H1 (cell line): ENCODE data around the gene PLCB1. TPM values are rescaled to one million over a fixed set of nuclear protein-coding genes. Genes with fewer than 3 reads are reported as not detected.

Experiments
- CHD7 ChIP-seq: fragments of 300-600 bp; sonication (generic); IDR thresholded peaks from 2 replicates; pipeline ENCODE4 v1.7.1; 2012; ENCODE audit warnings: low read length, moderate library complexity, mild to moderate bottlenecking, inconsistent platforms; ENCODE audit not compliant: insufficient replicate concordance
- E2F6 ChIP-seq: IDR thresholded peaks from 2 replicates; pipeline ENCODE4 v1.6.1; 2012; ENCODE audit warnings: inconsistent platforms
- HDAC2 ChIP-seq, 2 experiments: fragments of 300-600 bp in 1 of 2; sonication (generic) in 1 of 2; IDR thresholded peaks; 2 replicates each; pipeline ENCODE4 v1.6.1; 2011 to 2012; ENCODE audit warnings: low read depth in 2 of 2, low read length in 2 of 2, mild to moderate bottlenecking in 2 of 2, moderate library complexity in 2 of 2, borderline replicate concordance in 1 of 2, inconsistent platforms in 1 of 2
- NRF1 ChIP-seq: IDR thresholded peaks from 2 replicates; pipeline ENCODE4 v1.6.1; 2011; ENCODE audit warnings: mild to moderate bottlenecking, low read depth, low read length, improper control_type of control experiment
- USF2 ChIP-seq: IDR thresholded peaks from 2 replicates; pipeline ENCODE4 v1.6.1; 2011; ENCODE audit warnings: low read length, improper control_type of control experiment
- polyA plus RNA-seq, 7 experiments: library from polyadenylated mRNA; depleted of rRNA in 3 of 7; stranded (reverse) in 5 of 7; unstranded in 2 of 7; fragments of >200 nt in 5 of 7; fragments of 200-250 nt in 2 of 7; gene quantifications; 1 replicate in 5 of 7; 2 replicates in 1 of 7; 4 replicates in 1 of 7; pipeline versions ENCODE4 v1.2.1 to v1.2.3, GENCODE V29; 2011 to 2013; ENCODE audit warnings: missing spikeins in 2 of 7, mixed read lengths in 2 of 7
- total RNA-seq: library from RNA; stranded (reverse); fragmentation: NEBNext Ultra II Directional; extraction: Animal tissue kit (Norgen Biotek cat#: 25700); gene quantifications from 2 replicates; pipeline ENCODE4 v1.2.1, GENCODE V29; 2021

Gene PLCB1
- total and polyA plus RNA-seq, 2 of the 8 experiments (the other 6 are each of a cell fraction or from before 2014, with no cell fraction given): 2.6 to 9.1 TPM

GRCh38 chr20:8522168-8522567 lies 390.1 kb downstream of the PLCB1 start (continued):
- TF ChIP-seq CHD7 (no peak), NRF1 (no peak), E2F6 (no peak), HDAC2 (IDR thresholded peaks at IDR 0.05; ENCODE audit: borderline replicate concordance in 1 of 2, low read depth in 2 of 2, low read length in 2 of 2) (no peak), USF2 (no peak)
